GM08714 (cell line): ENCODE measurements around the gene CHRNG.
"Not testable (repeated sequence)": the region's sequence is repeated elsewhere in the genome, so short reads cannot be mapped to it uniquely, and the experiment has no call there.

Source experiments
- H3K4me3 ChIP-seq: fragments of 200-500 bp; sonication (Bioruptor generic); 2 replicates; pipeline ENCODE4 v1.5.1; 2014; ENCODE audit warnings: mild to moderate bottlenecking, low read length, inconsistent platforms
- ZNF274 ChIP-seq: IDR thresholded peaks from 2 replicates; pipeline ENCODE4 v1.6.1; 2012; ENCODE audit warnings: mild to moderate bottlenecking, low read depth, low read length

CHRNG gene

GRCh38 chr2:232551776-232552175, 12.3 kb downstream of the CHRNG start:
- peak overlapping the region; percentile 91 for H3K4me3 ChIP-seq
- no peak for TF ChIP-seq ZNF274

DNA sequence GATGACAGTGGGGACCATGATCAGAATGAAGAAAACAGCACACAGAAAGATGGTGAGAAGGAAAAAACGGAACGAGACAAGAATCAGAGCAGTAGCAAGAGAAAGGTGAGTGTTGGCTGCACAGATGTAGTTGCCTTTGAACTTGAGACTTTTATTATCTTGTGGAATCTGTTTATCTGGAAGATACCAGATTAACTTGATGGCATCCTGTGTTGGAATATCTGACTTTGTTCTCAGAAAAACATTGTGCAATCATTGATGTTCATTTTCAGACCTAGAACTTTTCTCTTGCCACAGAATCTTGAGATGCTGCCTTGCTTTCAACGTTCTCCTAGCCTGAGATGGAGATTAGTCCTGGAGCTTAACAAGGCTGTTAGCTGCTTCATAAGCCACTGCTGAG, 16.9 kb downstream of the CHRNG start:
- no peak overlapping the region for H3K4me3 ChIP-seq
- no peak for TF ChIP-seq ZNF274

GRCh38 chr2:232562515-232563151, 23.1 kb downstream of the CHRNG start:
- no peak overlapping the region for H3K4me3 ChIP-seq
- TF ChIP-seq ZNF274: no peak

DNA sequence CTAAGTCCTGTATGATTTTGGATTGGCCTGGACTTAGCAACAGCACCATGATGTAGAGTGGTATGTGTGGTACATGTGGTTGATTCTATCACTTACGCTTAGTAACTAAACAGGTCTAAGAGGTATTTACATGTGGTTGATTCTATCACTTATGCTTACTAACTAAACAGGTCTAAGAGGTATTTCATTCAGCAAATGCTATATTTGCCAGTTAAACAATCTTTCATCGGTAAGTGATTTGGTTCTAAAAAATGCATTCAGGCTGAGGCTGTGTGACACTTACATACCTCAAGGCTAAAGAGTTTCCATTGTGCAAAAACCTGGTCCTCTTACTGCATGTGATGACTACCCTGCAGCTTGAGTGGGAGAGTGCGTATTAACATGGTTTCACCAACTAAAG, 24.1 kb downstream of the CHRNG start:
- no peak overlapping the region for H3K4me3 ChIP-seq
- no peak for TF ChIP-seq ZNF274

DNA sequence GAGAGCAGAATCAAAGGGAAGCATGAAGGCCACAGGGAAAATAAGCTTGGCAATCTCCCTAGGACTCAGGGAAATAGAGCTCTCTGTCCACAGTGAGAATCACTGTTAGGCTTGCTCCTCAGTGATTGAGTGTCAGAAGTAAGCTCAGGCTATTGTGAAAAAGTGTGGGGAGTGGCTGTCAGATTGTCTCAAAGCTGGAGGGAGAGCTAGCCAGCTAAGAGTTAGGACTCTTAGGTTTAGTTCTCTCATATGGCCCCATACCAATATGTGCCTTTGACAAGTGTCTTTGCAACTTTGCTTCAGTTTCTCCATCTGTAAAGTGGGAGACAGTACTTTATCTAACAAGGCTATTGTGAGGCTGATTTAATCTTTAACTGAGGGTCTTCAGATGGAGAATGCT, 28.2 kb downstream of the CHRNG start:
- H3K4me3 ChIP-seq: no peak overlapping the region
- no peak for TF ChIP-seq ZNF274

GRCh38 chr2:232568161-232568560, 28.7 kb downstream of the CHRNG start:
- TF ChIP-seq ZNF274: no peak
- no peak overlapping the region for H3K4me3 ChIP-seq

DNA sequence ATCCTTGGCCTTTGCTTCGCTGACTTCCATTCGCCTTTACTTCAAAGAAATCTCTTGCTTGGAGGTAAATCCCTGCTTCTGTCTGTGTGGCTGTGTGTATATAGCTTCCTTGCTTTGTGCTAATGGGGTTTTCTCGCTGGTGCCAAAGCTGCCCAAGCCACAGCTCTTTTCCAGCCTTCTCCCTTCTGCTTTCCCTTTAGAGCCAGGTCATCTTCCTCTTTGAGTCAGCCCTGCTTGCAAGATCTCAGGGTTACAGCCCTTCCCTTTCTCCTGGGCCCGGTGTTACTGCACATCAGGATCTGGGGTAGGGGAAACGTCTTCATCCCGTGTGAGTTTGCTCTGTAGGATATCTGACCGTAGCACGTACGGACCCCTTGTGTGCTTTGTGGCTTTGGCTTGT, 30.0 kb downstream of the CHRNG start:
- no peak for TF ChIP-seq ZNF274
- no peak overlapping the region for H3K4me3 ChIP-seq

DNA sequence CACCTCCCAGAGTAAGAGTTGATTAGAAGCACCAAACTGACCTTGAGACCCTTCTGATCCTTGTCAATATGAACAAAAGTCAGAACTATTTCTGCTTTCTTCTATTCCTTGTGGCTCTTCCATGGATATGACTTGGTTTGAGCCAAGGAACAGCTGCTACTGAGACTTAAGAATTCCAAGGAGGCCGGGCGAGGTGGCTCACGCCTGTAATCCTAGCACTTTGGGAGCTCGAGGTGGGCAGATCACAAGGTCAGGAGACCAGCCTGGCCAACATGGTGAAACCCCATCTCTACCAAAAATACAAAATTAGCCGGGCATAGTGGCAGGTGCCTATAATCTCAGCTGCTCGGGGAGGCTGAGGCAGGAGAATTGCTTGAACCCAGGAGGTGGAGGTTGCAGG, 31.0 kb downstream of the CHRNG start:
- H3K4me3 ChIP-seq: not testable (repeated sequence)

DNA sequence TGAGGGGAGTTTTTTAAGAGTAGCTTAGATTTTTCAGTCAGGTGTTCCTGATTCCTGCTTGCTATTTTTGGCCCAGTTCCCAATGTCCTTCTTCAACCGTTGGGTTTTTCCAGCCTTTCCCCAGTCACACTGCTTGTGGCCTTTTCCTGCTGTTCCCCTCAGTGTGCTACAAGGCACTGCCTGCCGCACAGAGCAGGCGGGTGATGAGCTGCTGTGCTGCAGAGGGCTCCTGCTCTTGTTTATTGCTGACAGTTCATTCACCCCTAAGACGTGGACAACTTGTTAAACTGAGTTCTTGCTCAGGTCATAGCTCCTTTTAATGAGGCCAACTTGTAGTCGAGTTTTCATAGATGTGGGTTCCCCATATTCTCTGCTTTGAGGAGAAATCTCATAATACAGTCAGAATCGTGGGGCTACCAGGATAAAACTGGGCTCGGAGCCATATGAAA, 31.6 kb downstream of the CHRNG start:
- no peak for TF ChIP-seq ZNF274
- H3K4me3 ChIP-seq: no peak overlapping the region

DNA sequence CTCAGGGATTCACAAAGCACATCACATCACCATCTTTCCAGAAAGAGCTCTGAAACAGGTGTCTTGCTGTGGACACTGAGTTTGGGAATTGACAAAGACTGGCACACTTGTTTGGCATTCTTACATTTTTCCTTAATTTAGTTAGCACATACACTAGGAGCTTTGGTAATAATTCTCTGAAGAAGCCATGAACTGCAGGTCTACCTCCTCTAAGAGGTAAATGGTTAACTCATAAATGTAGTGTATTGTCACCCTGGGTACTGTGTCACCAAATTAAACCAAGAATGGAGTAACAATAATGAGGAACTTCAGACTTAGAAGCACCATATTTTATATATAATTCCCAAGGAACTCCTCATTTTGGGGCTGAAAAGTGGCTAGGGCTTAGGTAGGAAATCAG, 33.5 kb downstream of the CHRNG start:
- no peak overlapping the region for H3K4me3 ChIP-seq
- no peak for TF ChIP-seq ZNF274

GRCh38 chr2:232573771-232574435, 34.4 kb downstream of the CHRNG start:
- no peak overlapping the region for H3K4me3 ChIP-seq
- no peak for TF ChIP-seq ZNF274

DNA sequence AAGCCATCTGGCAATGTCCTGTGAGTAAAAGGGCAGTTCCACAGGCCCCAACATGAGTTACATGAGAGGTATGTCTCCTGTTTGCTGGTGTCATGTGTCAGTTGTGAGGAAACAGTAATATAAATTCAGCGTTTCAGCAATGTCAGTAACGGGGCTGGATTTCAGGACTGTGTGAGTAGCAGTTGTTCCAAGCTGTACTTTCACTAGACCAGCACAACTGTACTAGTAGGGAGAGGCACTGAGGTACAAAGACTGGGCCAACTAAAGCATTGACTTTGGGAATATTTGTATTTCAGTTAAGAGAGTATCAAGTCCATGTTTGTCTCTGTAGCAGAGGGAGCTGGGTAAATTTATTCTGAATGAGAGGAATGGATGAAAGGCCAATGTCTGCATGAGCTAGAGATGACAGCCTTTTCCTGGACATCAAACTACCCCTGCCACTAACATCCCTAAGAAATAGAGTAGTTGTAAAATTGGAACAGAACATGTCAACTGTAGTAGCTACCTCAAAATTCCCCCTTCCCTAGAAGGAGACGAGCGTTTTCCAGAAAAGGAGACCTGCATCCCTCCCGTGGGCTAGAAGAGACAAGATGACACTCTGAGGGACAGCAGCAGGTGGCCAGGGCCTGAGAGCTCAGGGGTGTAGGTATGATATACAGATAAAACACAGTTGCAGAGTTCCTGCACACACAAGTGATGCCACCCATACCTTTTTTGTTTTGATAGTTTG, 35.3 kb downstream of the CHRNG start:
- no peak for TF ChIP-seq ZNF274
- no peak overlapping the region for H3K4me3 ChIP-seq

DNA sequence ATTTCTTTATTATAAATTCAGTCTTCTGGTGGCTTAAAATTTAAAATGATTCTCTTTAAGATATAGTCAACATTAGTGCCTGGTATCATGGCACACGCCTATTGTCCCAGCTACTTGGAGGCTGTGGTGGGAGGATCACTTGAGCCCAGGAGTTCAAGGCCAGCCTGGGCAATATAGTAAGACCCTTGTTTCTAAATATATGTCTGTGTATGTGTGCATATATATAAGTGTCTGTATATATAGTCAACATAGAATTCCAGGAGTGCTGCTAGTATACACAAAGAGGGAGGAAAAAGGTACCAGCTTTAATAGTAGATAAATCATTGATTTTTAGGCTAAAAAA, 35.9 kb downstream of the CHRNG start:
- no peak overlapping the region for H3K4me3 ChIP-seq
- no peak for TF ChIP-seq ZNF274

- no peak for TF ChIP-seq ZNF274
- H3K4me3 ChIP-seq: no peak overlapping the region
Observed at GRCh38 chr2:232576995-232577394, 37.5 kb downstream of the CHRNG start.

DNA sequence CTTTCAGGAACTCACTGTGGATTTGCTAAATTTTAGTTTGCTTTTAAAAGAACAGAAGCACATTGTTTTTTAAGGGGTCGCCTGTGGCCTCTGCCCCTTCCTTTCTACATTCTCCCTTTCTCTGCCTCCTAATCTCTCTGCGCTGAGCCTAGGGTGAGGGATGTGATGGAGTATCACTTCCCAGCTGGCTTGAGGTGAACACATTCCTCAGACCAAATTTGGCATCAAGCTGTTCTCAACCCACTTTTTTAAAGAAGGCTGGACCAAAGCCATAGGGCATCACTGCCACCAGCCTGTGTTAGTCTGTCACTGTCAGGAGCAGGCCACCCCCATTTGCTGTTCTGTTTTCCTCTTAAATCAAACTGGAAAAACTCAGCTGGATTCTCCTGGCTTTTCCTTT, 38.3 kb downstream of the CHRNG start:
- TF ChIP-seq ZNF274: no peak
- H3K4me3 ChIP-seq: no peak overlapping the region
